Endodermal cell (in vitro differentiated cells): ENCODE data around the gene MUC20. TPM values are rescaled to one million over a fixed set of nuclear protein-coding genes. Genes with fewer than 3 reads are reported as not detected.

Experiments used
- DNase-seq: peaks from one replicate; pipeline ENCODE4 v3.0.0-alpha.2; 2017
- H3K27ac ChIP-seq: 2 replicates; pipeline ENCODE4 v1.5.1; 2013; ENCODE audit warnings: mild to moderate bottlenecking, low read depth, low read length, moderate library complexity
- H3K27me3 ChIP-seq: 2 replicates; pipeline ENCODE4 v1.6.1; 2013; ENCODE audit warnings: mild to moderate bottlenecking, low read length, moderate library complexity; ENCODE audit not compliant: insufficient read depth, control insufficient read depth, poor library complexity, severe bottlenecking
- H3K36me3 ChIP-seq: 2 replicates; pipeline ENCODE4 v1.7.0; 2013; ENCODE audit warnings: mild to moderate bottlenecking, low read length, moderate library complexity; ENCODE audit not compliant: control insufficient read depth, insufficient read depth
- H3K4me1 ChIP-seq: one replicate; pipeline ENCODE4 v1.7.0; 2013; ENCODE audit warnings: low read length; ENCODE audit not compliant: control insufficient read depth, insufficient read depth
- H3K4me3 ChIP-seq: 2 replicates; pipeline ENCODE4 v1.5.1; 2013; ENCODE audit warnings: mild to moderate bottlenecking, low read length, moderate library complexity
- H3K9ac ChIP-seq: 2 replicates; pipeline ENCODE4 v1.6.1; 2013; ENCODE audit warnings: mild to moderate bottlenecking, low read length, moderate library complexity; ENCODE audit not compliant: poor library complexity, severe bottlenecking; ENCODE audit errors: extremely low read depth
- H3K9me3 ChIP-seq: 2 replicates; pipeline ENCODE4 v1.6.1; 2013; ENCODE audit warnings: mild to moderate bottlenecking, low read length, moderate library complexity; ENCODE audit not compliant: control insufficient read depth
- H3K27ac Mint-ChIP-seq: 2 replicates; pipeline ENCODE4 v1.8.0; 2020; ENCODE audit warnings: mixed read lengths
- H3K27me3 Mint-ChIP-seq: 2 replicates; pipeline ENCODE4 v1.8.0; 2021; ENCODE audit warnings: mild to moderate bottlenecking, mixed read lengths; ENCODE audit not compliant: insufficient read depth
- H3K36me3 Mint-ChIP-seq: 2 replicates; pipeline ENCODE4 v1.8.0; 2020; ENCODE audit warnings: low read depth, mixed read lengths
- H3K4me1 Mint-ChIP-seq: 2 replicates; pipeline ENCODE4 v1.8.0; 2020; ENCODE audit warnings: mixed read lengths
- H3K4me3 Mint-ChIP-seq: 2 replicates; pipeline ENCODE4 v1.8.0; 2020; ENCODE audit warnings: mild to moderate bottlenecking, moderate library complexity, mixed read lengths
- H3K9me3 Mint-ChIP-seq: 2 replicates; pipeline ENCODE4 v1.8.0; 2020; ENCODE audit warnings: mild to moderate bottlenecking, mixed read lengths
- CTCF ChIP-seq: fragments of 200-600 bp; sonication (generic); conservative IDR thresholded peaks from 2 replicates; pipeline ENCODE4 v1.5.0; 2021; ENCODE audit warnings: antibody characterized with exemption, mild to moderate bottlenecking
- whole genome bisulfite sequencing, 2 experiments: methylation state at CpG; one replicate each; pipeline versions ENCODE4 v1.1.5 to v1.1.7; 2013; ENCODE audit warnings: missing lambda C conversion rate in 2 of 2, mixed read lengths in 1 of 2; ENCODE audit not compliant: insufficient coverage in 1 of 2, insufficient read length in 1 of 2; 5-methylcytosine and 5-hydroxymethylcytosine counted together
- total RNA-seq, 2 donors: library from RNA; stranded (reverse); fragmentation: NEBNext Ultra II Directional in 1 of 2; extraction: Animal tissue kit (Norgen Biotek cat#: 25700) in 1 of 2; gene quantifications; 2 replicates in 1 of 2; 3 replicates in 1 of 2; pipeline ENCODE4 v1.2.1, GENCODE V29; 2021

Gene MUC20
- total RNA-seq, 2 donors from 2014 or later: 0.89 to 1.3 TPM

- WGBS, 2 experiments: 89 to 90% methylated on average over 12 to 26 of the region's 26 CpGs
Observed at GRCh38 chr3:195763843-195764825, 43.4 kb downstream of the MUC20 start.

GRCh38 chr3:195764961-195765706 is 44.4 kb downstream of the MUC20 start:
- H3K4me3 ChIP-seq: no peak overlapping the region
- Mint-ChIP-seq H3K4me1 (no peaks in the 10 kb centered on the region), H3K36me3 (no peaks in the 10 kb centered on the region), H3K27ac (no peak overlapping the region), H3K27me3 (peaks cover 2% of the 10 kb centered on the region), H3K9me3 (no peaks in the 10 kb centered on the region), H3K4me3 (no peak overlapping the region)
- H3K9ac ChIP-seq: no peak overlapping the region
- TF ChIP-seq CTCF: no peak
- DNase-seq: no peak
- H3K27me3 ChIP-seq: no peaks in the 10 kb centered on the region
- H3K27ac ChIP-seq: no peak overlapping the region
- H3K9me3 ChIP-seq: no peaks in the 10 kb centered on the region
- WGBS, 2 experiments: 93 to 94% methylated on average over 19 to 28 of the region's 28 CpGs
- H3K4me1 ChIP-seq: no peaks in the 10 kb centered on the region
- no peaks in the 10 kb centered on the region for H3K36me3 ChIP-seq

More at GRCh38 chr3:195763843-195764825, 43.4 kb downstream of the MUC20 start:
- Mint-ChIP-seq H3K36me3 (no peaks in the 10 kb centered on the region), H3K27me3 (peaks cover 2% of the 10 kb centered on the region), H3K4me1 (no peaks in the 10 kb centered on the region), H3K9me3 (no peaks in the 10 kb centered on the region), H3K27ac (no peak overlapping the region), H3K4me3 (no peak overlapping the region)
- no peaks in the 10 kb centered on the region for H3K9me3 ChIP-seq
- no peaks in the 10 kb centered on the region for H3K27me3 ChIP-seq
- H3K9ac ChIP-seq: no peak overlapping the region
- TF ChIP-seq CTCF: no peak
- no peak overlapping the region for H3K4me3 ChIP-seq
- no peak overlapping the region for H3K27ac ChIP-seq
- H3K4me1 ChIP-seq: no peaks in the 10 kb centered on the region
- no peaks in the 10 kb centered on the region for H3K36me3 ChIP-seq
- no peak for DNase-seq

- Histone ChIP-seq H3K36me3 (no peaks in the 10 kb centered on the region), H3K9ac (no peak overlapping the region), H3K4me1 (no peaks in the 10 kb centered on the region), H3K27ac (no peak overlapping the region), H3K27me3 (no peaks in the 10 kb centered on the region), H3K4me3 (no peak overlapping the region), H3K9me3 (no peaks in the 10 kb centered on the region)
- Mint-ChIP-seq H3K36me3 (no peaks in the 10 kb centered on the region), H3K27me3 (no peaks in the 10 kb centered on the region), H3K4me1 (no peaks in the 10 kb centered on the region), H3K4me3 (no peak overlapping the region), H3K9me3 (no peaks in the 10 kb centered on the region), H3K27ac (no peak overlapping the region)
- no peak for DNase-seq
- TF ChIP-seq CTCF: no peak
- 94 to 96% methylated on average over 12 to 14 of the region's 14 CpGs for WGBS, 2 experiments
Observed at GRCh38 chr3:195766671-195767070, 45.9 kb downstream of the MUC20 start.
